ENCODE results near the gene DLG2. TPM values are rescaled to one million over a fixed set of nuclear protein-coding genes. Genes with fewer than 3 reads are reported as not detected.

Gene DLG2
- total RNA-seq, 1 experiment from 2014 or later, result 17.5 TPM

- peaks cover 9% of the 10 kb centered on the region for H3K9me3 Mint-ChIP-seq
- ChIA-PET CTCF (no interaction called here), POLR2A (no interaction called here)
- no peak for TF ChIP-seq E2F4 (CRISPR knock-in tag; IDR thresholded peaks at IDR 0.05; ENCODE audit: borderline replicate concordance, low read depth)
- no peak for TF ChIP-seq NR1H2 (CRISPR knock-in tag; IDR thresholded peaks at IDR 0.05)
- TF ChIP-seq FOXK1 (CRISPR knock-in tag; IDR thresholded peaks at IDR 0.05), result no peak
- no peak for TF ChIP-seq ZNF317 (CRISPR knock-in tag; IDR thresholded peaks at IDR 0.05; ENCODE audit: borderline replicate concordance, low read depth)
- TF ChIP-seq ZNF219 (CRISPR knock-in tag; IDR thresholded peaks at IDR 0.05; ENCODE audit: borderline replicate concordance), result no peak
- TF ChIP-seq MYBL2 (CRISPR knock-in tag; IDR thresholded peaks at IDR 0.05), result no peak
- TF ChIP-seq ERG (CRISPR knock-in tag; IDR thresholded peaks at IDR 0.05), result no peak
- TF ChIP-seq SOX15 (CRISPR knock-in tag; IDR thresholded peaks at IDR 0.05), result no peak
- TF ChIP-seq E2F5 (CRISPR knock-in tag; IDR thresholded peaks at IDR 0.05), result no peak
- no peak for TF ChIP-seq TCF7 (CRISPR knock-in tag; IDR thresholded peaks at IDR 0.05; ENCODE audit: low read depth)
- no peak for TF ChIP-seq ZNF532 (CRISPR knock-in tag; IDR thresholded peaks at IDR 0.05; ENCODE audit: borderline replicate concordance)
- TF ChIP-seq PRDM15 (CRISPR knock-in tag; IDR thresholded peaks at IDR 0.05), result no peak
- TF ChIP-seq ATF3 (CRISPR knock-in tag; conservative IDR thresholded peaks at IDR 0.05), result no peak
- TF ChIP-seq CREM (CRISPR knock-in tag; IDR thresholded peaks at IDR 0.05), result no peak
- no peak for TF ChIP-seq ZNF416 (CRISPR knock-in tag; IDR thresholded peaks at IDR 0.05)
- TF ChIP-seq TEAD1 (CRISPR knock-in tag; IDR thresholded peaks at IDR 0.05), result no peak
- no peak for TF ChIP-seq CTCF (IDR thresholded peaks at IDR 0.05)
- TF ChIP-seq ZNF263 (CRISPR knock-in tag; IDR thresholded peaks at IDR 0.05; ENCODE audit: low read depth), result no peak
- TF ChIP-seq MLX (CRISPR knock-in tag; IDR thresholded peaks at IDR 0.05), result no peak
- TF ChIP-seq AFF4 (CRISPR knock-in tag; IDR thresholded peaks at IDR 0.05; ENCODE audit: borderline replicate concordance), result no peak
- ATAC-seq (no peak), DNase-seq (ENCODE audit: low spot score) (no peak)
- H3K27ac Mint-ChIP-seq, result no peak overlapping the region; the same call in 1 of the 2 replicates
- H3K4me3 Mint-ChIP-seq, result no peak overlapping the region
- peaks cover 4% of the 10 kb centered on the region for H3K36me3 Mint-ChIP-seq
- peaks cover 39% of the 10 kb centered on the region for H3K4me1 Mint-ChIP-seq
- no peaks in the 10 kb centered on the region for H3K27me3 Mint-ChIP-seq (ENCODE audit: low read depth)
Observed at GRCh38 chr11:85167471-85167870, 459.7 kb downstream of the DLG2 start.

All from WTC11 (cell line).